ENCODE measurements around the gene PTGFRN. TPM values are rescaled to one million over a fixed set of nuclear protein-coding genes. Genes with fewer than 3 reads are reported as not detected.

The PTGFRN gene
- total and polyA plus RNA-seq, 2 experiments from 2014 or later: 16.6 to 31.0 TPM

DNA sequence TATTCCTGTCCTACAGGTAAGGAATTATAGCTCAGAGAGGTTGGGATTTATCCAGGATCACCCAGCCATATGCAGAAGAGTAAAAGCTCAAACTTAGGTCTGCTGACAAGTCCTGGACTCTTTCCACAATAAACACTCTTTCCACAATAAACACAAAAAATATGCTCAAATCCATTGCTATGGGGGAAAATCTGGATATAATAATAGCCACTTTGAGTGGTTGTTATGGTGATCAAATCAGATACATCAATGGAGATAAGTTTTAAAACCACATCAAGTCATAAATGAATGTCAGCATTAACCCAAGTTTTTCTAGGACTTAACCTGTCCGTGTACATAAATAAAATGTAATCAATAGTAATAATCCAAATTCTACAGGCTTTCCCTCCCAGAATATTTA, 128.1 kb downstream of the PTGFRN start:
- H3K27me3 ChIP-seq: no peaks in the 10 kb centered on the region
- H3K36me3 ChIP-seq (replicated peaks; ENCODE audit: insufficient read depth, low read depth): no peaks in the 10 kb centered on the region
- WGBS (ENCODE audit: low lambda C conversion rate, missing lambda C conversion rate): 68% methylated on average over 1 of the region's 1 CpG
- no peak overlapping the region for H3K27ac ChIP-seq
- no peaks in the 10 kb centered on the region for H3K9me2 ChIP-seq (replicated peaks; ENCODE audit: insufficient read depth)
- H3K9me3 ChIP-seq (ENCODE audit: low read depth): no peaks in the 10 kb centered on the region
- TF ChIP-seq, protein P1, sequence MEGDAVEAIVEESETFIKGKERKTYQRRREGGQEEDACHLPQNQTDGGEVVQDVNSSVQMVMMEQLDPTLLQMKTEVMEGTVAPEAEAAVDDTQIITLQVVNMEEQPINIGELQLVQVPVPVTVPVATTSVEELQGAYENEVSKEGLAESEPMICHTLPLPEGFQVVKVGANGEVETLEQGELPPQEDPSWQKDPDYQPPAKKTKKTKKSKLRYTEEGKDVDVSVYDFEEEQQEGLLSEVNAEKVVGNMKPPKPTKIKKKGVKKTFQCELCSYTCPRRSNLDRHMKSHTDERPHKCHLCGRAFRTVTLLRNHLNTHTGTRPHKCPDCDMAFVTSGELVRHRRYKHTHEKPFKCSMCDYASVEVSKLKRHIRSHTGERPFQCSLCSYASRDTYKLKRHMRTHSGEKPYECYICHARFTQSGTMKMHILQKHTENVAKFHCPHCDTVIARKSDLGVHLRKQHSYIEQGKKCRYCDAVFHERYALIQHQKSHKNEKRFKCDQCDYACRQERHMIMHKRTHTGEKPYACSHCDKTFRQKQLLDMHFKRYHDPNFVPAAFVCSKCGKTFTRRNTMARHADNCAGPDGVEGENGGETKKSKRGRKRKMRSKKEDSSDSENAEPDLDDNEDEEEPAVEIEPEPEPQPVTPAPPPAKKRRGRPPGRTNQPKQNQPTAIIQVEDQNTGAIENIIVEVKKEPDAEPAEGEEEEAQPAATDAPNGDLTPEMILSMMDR (IDR thresholded peaks at IDR 0.05; ENCODE audit: poor library complexity): no peak
- TF ChIP-seq EZH2 (IDR thresholded peaks at IDR 0.05; ENCODE audit: borderline replicate concordance): no peak
- TF ChIP-seq EZH2phosphoT487 (IDR thresholded peaks at IDR 0.05; ENCODE audit: low read depth, severe bottlenecking, unreplicated experiment): no peak
- H3K4me2 ChIP-seq: no peak overlapping the region
- H4K20me1 ChIP-seq (ENCODE audit: insufficient read depth, poor library complexity, severe bottlenecking): no peaks in the 10 kb centered on the region
- H2AFZ ChIP-seq: no peak overlapping the region
- H3K79me2 ChIP-seq: no peaks in the 10 kb centered on the region
- no peak overlapping the region for H3K4me3 ChIP-seq
- no peak for DNase-seq (ENCODE audit: low spot score)
- peaks cover 4% of the 10 kb centered on the region for H3K4me1 ChIP-seq (ENCODE audit: insufficient read depth)

DNA sequence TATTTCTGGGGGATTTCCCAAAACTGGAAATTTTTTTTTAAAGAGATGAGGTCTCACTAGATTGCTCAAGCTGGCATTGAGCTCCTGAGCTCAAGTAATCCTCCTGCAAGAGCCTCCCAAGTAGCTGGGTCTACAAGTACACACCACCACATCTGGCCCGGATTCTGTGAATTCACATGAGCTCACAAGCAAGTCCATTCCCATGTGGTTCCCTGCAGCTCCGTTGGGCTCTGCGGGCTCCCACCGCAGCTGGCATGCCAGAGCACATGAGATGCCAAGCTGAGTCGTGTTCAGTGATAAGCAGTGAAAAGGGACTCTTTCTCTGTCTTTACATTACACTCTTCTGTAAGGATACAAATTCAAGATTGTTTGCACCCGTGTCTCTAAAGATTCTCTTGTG, 128.5 kb downstream of the PTGFRN start:
- Histone ChIP-seq H3K9me2 (replicated peaks; ENCODE audit: insufficient read depth) (no peaks in the 10 kb centered on the region), H3K4me1 (ENCODE audit: insufficient read depth) (peaks cover 4% of the 10 kb centered on the region), H4K20me1 (ENCODE audit: insufficient read depth, poor library complexity, severe bottlenecking) (no peaks in the 10 kb centered on the region), H3K36me3 (replicated peaks; ENCODE audit: insufficient read depth, low read depth) (no peaks in the 10 kb centered on the region), H3K4me2 (no peak overlapping the region), H3K27ac (no peak overlapping the region), H3K27me3 (no peaks in the 10 kb centered on the region), H2AFZ (no peak overlapping the region), H3K9me3 (ENCODE audit: low read depth) (no peaks in the 10 kb centered on the region), H3K79me2 (no peaks in the 10 kb centered on the region), H3K4me3 (no peak overlapping the region)
- no peak for DNase-seq (ENCODE audit: low spot score)
- TF ChIP-seq, protein P1 (IDR thresholded peaks at IDR 0.05; ENCODE audit: poor library complexity): no peak
- no peak for TF ChIP-seq EZH2 (IDR thresholded peaks at IDR 0.05; ENCODE audit: borderline replicate concordance)
- no peak for TF ChIP-seq EZH2phosphoT487 (IDR thresholded peaks at IDR 0.05; ENCODE audit: low read depth, severe bottlenecking, unreplicated experiment)
- 94% methylated on average over 6 of the region's 6 CpGs for WGBS (ENCODE audit: low lambda C conversion rate, missing lambda C conversion rate)

Small RNA genes within 50 kb of the gene (small RNA-seq; reads per million reads assigned to genes)
- not detected for gene RNA5SP55

Other genes with a start within 250 kb of the PTGFRN start
- 27.2 and 34.0 TPM in 2 replicates for gene IGSF3, start 242.2 kb upstream of the PTGFRN start, total RNA-seq
- gene IGSF3, start 242.2 kb upstream of the PTGFRN start, polyA plus RNA-seq: 8.8 and 9.3 TPM in 2 replicates
- 0.08 and 0.13 TPM in 2 replicates for gene CD2, start 155.5 kb upstream of the PTGFRN start, total RNA-seq
- 0.08 and 0.22 TPM in 2 replicates for gene CD2, start 155.5 kb upstream of the PTGFRN start, polyA plus RNA-seq
- 0.13 and 0.60 TPM in 2 replicates for gene CD101, start 91.8 kb downstream of the PTGFRN start, total RNA-seq
- not detected in 2 replicates for gene CD101, start 91.8 kb downstream of the PTGFRN start, polyA plus RNA-seq
- gene TTF2, start 150.4 kb downstream of the PTGFRN start, total RNA-seq: 11.8 and 13.8 TPM in 2 replicates
- 14.2 and 14.3 TPM in 2 replicates for gene TTF2, start 150.4 kb downstream of the PTGFRN start, polyA plus RNA-seq
- 4.1 and 4.7 TPM in 2 replicates for gene TRIM45, start 211.8 kb downstream of the PTGFRN start, total RNA-seq
- 3.0 and 4.3 TPM in 2 replicates for gene TRIM45, start 211.8 kb downstream of the PTGFRN start, polyA plus RNA-seq

Data from hepatocyte (in vitro differentiated cells).